ENCODE results near the gene GNS. TPM values are rescaled to one million over a fixed set of nuclear protein-coding genes. Genes with fewer than 3 reads are reported as not detected.
"Not testable (repeated sequence)": the region's sequence is repeated elsewhere in the genome, so short reads cannot be mapped to it uniquely, and the experiment has no call there.

The GNS gene
- 100 to 1,000 TPM; 157 to 181 (median 172) TPM for polyA plus RNA-seq (ENCODE audit: insufficient read length in 3 of 3)
- long read RNA-seq, donor 1, full-length matches to known transcripts: 11 of 32 reads
- long read RNA-seq, donor 1, partial matches to known transcripts: 21 of 32 reads
- long read RNA-seq, donor 1, other reads (novel, unspliced or antisense): 0 of 32 reads
- long read RNA-seq, donor 2, full-length matches to known transcripts: 7 of 35 reads
- long read RNA-seq, donor 2, partial matches to known transcripts: 28 of 35 reads
- long read RNA-seq, donor 2, other reads (novel, unspliced or antisense): 0 of 35 reads
- long read RNA-seq, donor 3, full-length matches to known transcripts: 25 of 97 reads
- long read RNA-seq, donor 3, partial matches to known transcripts: 72 of 97 reads
- long read RNA-seq, donor 3, other reads (novel, unspliced or antisense): 0 of 97 reads
- long read RNA-seq, donor 4, full-length matches to known transcripts: 19 of 48 reads
- long read RNA-seq, donor 4, partial matches to known transcripts: 29 of 48 reads
- long read RNA-seq, donor 4, other reads (novel, unspliced or antisense): 0 of 48 reads
- long read RNA-seq, donor 5: 0 reads
- long read RNA-seq, donor 6, full-length matches to known transcripts: 19 of 62 reads
- long read RNA-seq, donor 6, partial matches to known transcripts: 43 of 62 reads
- long read RNA-seq, donor 6, other reads (novel, unspliced or antisense): 0 of 62 reads
- long read RNA-seq, donor 7, full-length matches to known transcripts: 16 of 53 reads
- long read RNA-seq, donor 7, partial matches to known transcripts: 37 of 53 reads
- long read RNA-seq, donor 7, other reads (novel, unspliced or antisense): 0 of 53 reads
- long read RNA-seq, donor 8, full-length matches to known transcripts: 25 of 60 reads
- long read RNA-seq, donor 8, partial matches to known transcripts: 35 of 60 reads
- long read RNA-seq, donor 8, other reads (novel, unspliced or antisense): 0 of 60 reads
- long read RNA-seq, donor 9, full-length matches to known transcripts: 17 of 37 reads
- long read RNA-seq, donor 9, partial matches to known transcripts: 20 of 37 reads
- long read RNA-seq, donor 9, other reads (novel, unspliced or antisense): 0 of 37 reads
- long read RNA-seq, donor 10, full-length matches to known transcripts: 22 of 52 reads
- long read RNA-seq, donor 10, partial matches to known transcripts: 30 of 52 reads
- long read RNA-seq, donor 10, other reads (novel, unspliced or antisense): 0 of 52 reads
- long read RNA-seq, donor 11, full-length matches to known transcripts: 20 of 40 reads
- long read RNA-seq, donor 11, partial matches to known transcripts: 20 of 40 reads
- long read RNA-seq, donor 11, other reads (novel, unspliced or antisense): 0 of 40 reads
- long read RNA-seq, donor 12, full-length matches to known transcripts: 10 of 18 reads
- long read RNA-seq, donor 12, partial matches to known transcripts: 8 of 18 reads
- long read RNA-seq, donor 12, other reads (novel, unspliced or antisense): 0 of 18 reads
- long read RNA-seq, donor 13: 0 reads
- long read RNA-seq, donor 14, full-length matches to known transcripts: 16 of 23 reads
- long read RNA-seq, donor 14, partial matches to known transcripts: 7 of 23 reads
- long read RNA-seq, donor 14, other reads (novel, unspliced or antisense): 0 of 23 reads
- long read RNA-seq, donor 15, full-length matches to known transcripts: 10 of 10 reads
- long read RNA-seq, donor 15, partial matches to known transcripts: 0 of 10 reads
- long read RNA-seq, donor 15, other reads (novel, unspliced or antisense): 0 of 10 reads
- long read RNA-seq, donor 16, full-length matches to known transcripts: 63 of 168 reads
- long read RNA-seq, donor 16, partial matches to known transcripts: 105 of 168 reads
- long read RNA-seq, donor 16, other reads (novel, unspliced or antisense): 0 of 168 reads

GRCh38 chr12:64759035-64759894 lies at the start of gene GNS:
GNS (minus strand) TSS chr12:64759406; CDS start chr12:64759276, 130 bp downstream.
- DNase-seq (ENCODE audit: extremely low read depth in 1 of 11, low read depth in 9 of 11, low spot score in 4 of 11): peak; percentile 79 to 95 (median 92)

GRCh38 chr12:64808110-64808509 lies 48.9 kb upstream of the GNS start:
- no peak for DNase-seq (ENCODE audit: extremely low read depth in 1 of 11, low read depth in 9 of 11, low spot score in 4 of 11)

DNA sequence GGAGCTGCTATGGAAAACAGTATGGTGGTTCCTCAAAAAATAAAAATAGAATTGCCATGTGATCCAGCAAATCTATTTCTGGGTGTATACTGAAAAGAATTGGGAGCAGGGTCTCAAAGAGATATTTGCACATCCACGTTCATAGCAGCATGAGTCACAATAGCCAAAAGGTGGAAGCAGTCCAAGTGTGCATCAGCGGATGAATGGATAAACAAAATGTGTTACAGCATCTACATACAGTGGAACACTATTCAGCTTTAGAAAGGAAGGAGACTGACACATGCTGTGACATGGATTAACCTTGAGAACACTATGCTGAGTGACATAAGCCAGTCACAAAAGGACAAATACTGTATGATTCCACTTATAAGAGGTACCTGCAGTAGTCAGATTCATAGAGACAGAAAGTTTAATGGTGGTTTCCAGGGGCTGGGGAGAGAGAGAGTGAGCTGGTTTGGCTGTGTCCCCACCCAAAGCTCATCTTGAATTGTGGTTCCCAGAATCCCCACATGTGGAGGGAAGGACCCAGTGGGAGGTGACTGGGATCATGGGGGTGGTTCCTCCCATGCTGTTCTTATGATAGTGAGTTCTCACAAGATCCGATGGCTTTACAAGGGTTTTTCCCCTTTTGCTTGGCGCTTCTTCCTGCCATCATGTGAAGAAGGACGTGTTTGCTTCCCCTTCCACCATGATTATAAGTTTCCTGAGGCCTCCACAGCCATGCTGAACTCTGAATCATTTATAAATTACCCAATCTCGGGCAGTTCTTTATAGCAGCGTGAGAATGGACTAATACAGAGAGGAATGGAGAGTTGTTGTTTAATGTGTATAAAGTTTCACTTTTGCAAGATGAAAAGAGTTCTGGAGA lies 47.6 kb upstream of the GNS start:
- no peak for DNase-seq (ENCODE audit: extremely low read depth in 1 of 11, low read depth in 9 of 11, low spot score in 4 of 11)

DNA sequence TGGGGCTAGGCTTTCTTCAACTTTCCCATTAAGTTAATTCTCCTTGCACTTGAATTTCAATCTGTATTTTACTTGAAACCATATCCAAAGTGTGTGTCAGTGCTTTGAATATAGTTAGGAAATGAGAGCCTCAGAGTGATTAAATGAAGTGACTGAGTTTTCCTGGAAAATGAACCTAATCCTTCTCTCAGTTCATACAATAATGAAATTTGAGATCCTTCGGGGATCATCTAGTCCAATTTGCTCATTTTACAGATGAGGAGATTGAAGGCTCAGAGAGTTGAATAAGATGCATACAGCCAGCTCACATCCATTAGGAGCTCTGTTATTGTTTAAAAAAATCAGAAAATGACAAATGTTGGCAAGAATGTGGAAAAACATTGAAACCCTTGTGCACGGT lies 47.0 kb upstream of the GNS start:
- no peak for DNase-seq (ENCODE audit: extremely low read depth in 1 of 11, low read depth in 9 of 11, low spot score in 4 of 11)

GRCh38 chr12:64802180-64802775 lies 43.1 kb upstream of the GNS start:
- DNase-seq (ENCODE audit: extremely low read depth in 1 of 11, low read depth in 9 of 11, low spot score in 4 of 11): not testable (repeated sequence)

GRCh38 chr12:64801381-64801780 lies 42.2 kb upstream of the GNS start:
- no peak for DNase-seq (ENCODE audit: extremely low read depth in 1 of 11, low read depth in 9 of 11, low spot score in 4 of 11)

DNA sequence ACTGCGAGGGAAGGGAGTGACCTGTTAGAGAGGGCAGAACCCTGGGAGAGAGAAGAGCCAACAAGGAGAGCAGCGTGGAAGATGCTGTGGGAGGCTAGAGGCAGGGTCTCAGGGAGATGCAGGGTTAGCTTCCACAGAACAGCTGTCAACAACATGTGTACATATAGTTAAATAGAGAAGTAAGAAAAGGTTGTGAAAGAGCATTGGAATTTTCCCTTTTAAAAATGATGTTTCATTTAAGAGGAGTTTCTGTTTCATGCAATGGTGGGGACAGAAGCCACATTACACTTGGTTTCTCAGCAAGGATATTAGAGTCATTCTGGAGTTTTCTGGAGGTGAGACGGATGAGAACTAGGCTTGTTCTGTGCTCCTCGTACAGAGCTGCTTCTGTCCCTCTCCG lies 41.4 kb upstream of the GNS start:
- no peak for DNase-seq (ENCODE audit: extremely low read depth in 1 of 11, low read depth in 9 of 11, low spot score in 4 of 11)

- no peak for DNase-seq (ENCODE audit: extremely low read depth in 1 of 11, low read depth in 9 of 11, low spot score in 4 of 11)
Measured at GRCh38 chr12:64798165-64798564, 39.0 kb upstream of the GNS start.

DNA sequence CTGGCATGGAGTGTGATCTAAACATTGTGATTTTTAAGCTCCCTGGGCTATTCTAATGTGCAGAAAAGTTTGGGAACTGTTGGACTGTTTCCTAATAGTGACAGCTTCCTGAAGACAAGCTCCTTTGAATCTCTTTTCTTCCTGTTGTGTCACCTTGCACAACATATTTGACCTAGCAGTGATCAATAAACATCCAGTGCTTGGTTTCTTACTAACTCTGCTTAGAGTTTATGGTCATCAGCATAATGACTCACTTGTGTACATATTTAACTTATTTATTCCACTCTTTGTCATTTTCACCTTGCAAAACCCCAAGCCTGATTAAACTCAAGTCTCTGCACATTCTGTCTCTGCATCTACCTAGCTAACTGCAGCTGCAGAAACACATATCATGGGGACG lies 38.0 kb upstream of the GNS start:
- DNase-seq (ENCODE audit: extremely low read depth in 1 of 11, low read depth in 9 of 11, low spot score in 4 of 11): no peak

- peak in 8 of 11 donors; percentile 66 to 83 (median 74) for DNase-seq (ENCODE audit: extremely low read depth in 1 of 11, low read depth in 9 of 11, low spot score in 4 of 11)
Measured at GRCh38 chr12:64796205-64796845, 37.1 kb upstream of the GNS start.

- DNase-seq (ENCODE audit: extremely low read depth in 1 of 11, low read depth in 9 of 11, low spot score in 4 of 11): no peak
Measured at GRCh38 chr12:64794305-64794704, 35.1 kb upstream of the GNS start.

- DNase-seq (ENCODE audit: extremely low read depth in 1 of 11, low read depth in 9 of 11, low spot score in 4 of 11): no peak
Measured at GRCh38 chr12:64793610-64794009, 34.4 kb upstream of the GNS start.

GRCh38 chr12:64792128-64792527 lies 32.9 kb upstream of the GNS start:
- no peak for DNase-seq (ENCODE audit: extremely low read depth in 1 of 11, low read depth in 9 of 11, low spot score in 4 of 11)

GRCh38 chr12:64791036-64791435 lies 31.8 kb upstream of the GNS start:
- no peak for DNase-seq (ENCODE audit: extremely low read depth in 1 of 11, low read depth in 9 of 11, low spot score in 4 of 11)

GRCh38 chr12:64790166-64790565 lies 31.0 kb upstream of the GNS start:
- DNase-seq (ENCODE audit: extremely low read depth in 1 of 11, low read depth in 9 of 11, low spot score in 4 of 11): peak in 1 of 11 donors; percentile 6
